GM12872 (cell line): ENCODE results near the gene STXBP5.

Experiments
- TF ChIP-seq, protein P1 (sequence below): IDR thresholded peaks from 3 replicates; pipeline ENCODE4 v1.5.1; 2011; ENCODE audit warnings: low read depth, mild to moderate bottlenecking, low read length, moderate library complexity; ENCODE audit not compliant: insufficient read depth

The STXBP5 gene

GRCh38 chr6:147160593-147160992 lies 43.6 kb upstream of the STXBP5 start:
- TF ChIP-seq, protein P1, sequence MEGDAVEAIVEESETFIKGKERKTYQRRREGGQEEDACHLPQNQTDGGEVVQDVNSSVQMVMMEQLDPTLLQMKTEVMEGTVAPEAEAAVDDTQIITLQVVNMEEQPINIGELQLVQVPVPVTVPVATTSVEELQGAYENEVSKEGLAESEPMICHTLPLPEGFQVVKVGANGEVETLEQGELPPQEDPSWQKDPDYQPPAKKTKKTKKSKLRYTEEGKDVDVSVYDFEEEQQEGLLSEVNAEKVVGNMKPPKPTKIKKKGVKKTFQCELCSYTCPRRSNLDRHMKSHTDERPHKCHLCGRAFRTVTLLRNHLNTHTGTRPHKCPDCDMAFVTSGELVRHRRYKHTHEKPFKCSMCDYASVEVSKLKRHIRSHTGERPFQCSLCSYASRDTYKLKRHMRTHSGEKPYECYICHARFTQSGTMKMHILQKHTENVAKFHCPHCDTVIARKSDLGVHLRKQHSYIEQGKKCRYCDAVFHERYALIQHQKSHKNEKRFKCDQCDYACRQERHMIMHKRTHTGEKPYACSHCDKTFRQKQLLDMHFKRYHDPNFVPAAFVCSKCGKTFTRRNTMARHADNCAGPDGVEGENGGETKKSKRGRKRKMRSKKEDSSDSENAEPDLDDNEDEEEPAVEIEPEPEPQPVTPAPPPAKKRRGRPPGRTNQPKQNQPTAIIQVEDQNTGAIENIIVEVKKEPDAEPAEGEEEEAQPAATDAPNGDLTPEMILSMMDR: no peak

DNA sequence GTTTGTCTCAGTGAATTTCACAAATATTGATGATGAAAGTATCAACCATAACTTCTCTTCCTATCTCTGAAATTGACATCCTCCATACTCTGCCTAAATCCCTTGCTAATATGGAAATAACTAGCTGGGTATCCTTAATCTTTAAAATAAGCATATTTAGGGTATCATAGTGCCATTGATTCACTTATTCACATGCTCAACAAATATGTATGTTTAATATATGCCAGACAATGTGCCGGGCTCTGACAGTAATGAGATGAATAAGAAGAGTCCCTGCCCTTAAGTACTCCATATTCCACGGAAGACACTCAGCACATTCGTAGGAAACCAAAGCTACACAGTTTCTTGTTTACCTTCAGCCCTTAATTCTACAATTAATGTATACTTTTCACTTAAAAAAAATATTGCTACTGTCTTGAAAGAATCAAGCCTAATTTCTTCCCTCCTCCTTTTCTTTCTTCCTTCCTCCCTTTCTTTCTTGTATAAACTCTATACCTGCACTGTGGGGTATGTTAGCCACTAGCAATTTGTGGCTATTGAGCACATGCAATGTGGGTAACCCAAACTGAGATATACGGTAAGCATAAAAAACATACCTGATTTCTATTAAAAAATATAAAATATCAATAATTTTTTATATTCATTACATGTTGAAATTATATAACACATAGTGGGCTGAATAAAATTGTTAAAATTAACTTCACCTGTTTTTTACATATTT lies 42.8 kb upstream of the STXBP5 start:
- TF ChIP-seq, protein P1: no peak

- TF ChIP-seq, protein P1: no peak
These were observed 42.2 kb upstream of the STXBP5 start for GRCh38 chr6:147161974-147162495.

GRCh38 chr6:147164761-147165160 lies 39.5 kb upstream of the STXBP5 start:
- TF ChIP-seq, protein P1: no peak

DNA sequence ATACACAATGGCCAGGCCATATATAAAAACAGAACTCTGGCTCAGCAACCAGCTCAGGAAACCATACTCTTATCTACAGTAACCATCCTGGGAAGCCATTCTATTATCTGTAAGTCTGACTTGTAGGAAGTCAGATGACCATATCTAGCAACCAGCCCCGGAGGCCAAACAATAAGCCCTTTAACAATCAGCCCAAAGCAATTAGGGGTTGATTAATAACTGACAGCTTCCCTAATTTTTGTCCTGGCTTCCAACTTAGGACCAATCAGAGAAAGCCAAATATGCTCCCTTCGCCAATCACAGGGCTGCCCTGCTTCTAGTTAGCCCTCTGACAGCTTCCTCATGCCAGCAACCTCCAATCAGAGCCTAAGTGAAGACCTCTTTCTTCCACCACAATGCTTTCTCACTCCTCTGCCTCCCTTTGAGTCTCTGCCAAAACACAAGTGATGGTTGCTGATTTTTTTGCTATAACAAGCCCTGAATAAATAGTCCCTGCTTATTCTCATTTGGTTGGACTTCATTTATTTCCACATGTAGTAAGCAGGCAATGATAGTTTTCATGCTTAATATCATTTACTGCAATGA lies 37.8 kb upstream of the STXBP5 start:
- TF ChIP-seq, protein P1: no peak

GRCh38 chr6:147166992-147167391 lies 37.2 kb upstream of the STXBP5 start:
- TF ChIP-seq, protein P1: no peak

- TF ChIP-seq, protein P1: no peak
These were observed 36.4 kb upstream of the STXBP5 start for GRCh38 chr6:147167576-147168461.
